NCI-H1417 treated with DMSO at 0.1 percent for 48 hours (cell line): ENCODE data around the gene PIK3C2B.

Experiments
- DNase-seq: peaks from one replicate; lab custom pipeline; 2025; lab: John Stamatoyannopoulos, UW

PIK3C2B gene

DNA sequence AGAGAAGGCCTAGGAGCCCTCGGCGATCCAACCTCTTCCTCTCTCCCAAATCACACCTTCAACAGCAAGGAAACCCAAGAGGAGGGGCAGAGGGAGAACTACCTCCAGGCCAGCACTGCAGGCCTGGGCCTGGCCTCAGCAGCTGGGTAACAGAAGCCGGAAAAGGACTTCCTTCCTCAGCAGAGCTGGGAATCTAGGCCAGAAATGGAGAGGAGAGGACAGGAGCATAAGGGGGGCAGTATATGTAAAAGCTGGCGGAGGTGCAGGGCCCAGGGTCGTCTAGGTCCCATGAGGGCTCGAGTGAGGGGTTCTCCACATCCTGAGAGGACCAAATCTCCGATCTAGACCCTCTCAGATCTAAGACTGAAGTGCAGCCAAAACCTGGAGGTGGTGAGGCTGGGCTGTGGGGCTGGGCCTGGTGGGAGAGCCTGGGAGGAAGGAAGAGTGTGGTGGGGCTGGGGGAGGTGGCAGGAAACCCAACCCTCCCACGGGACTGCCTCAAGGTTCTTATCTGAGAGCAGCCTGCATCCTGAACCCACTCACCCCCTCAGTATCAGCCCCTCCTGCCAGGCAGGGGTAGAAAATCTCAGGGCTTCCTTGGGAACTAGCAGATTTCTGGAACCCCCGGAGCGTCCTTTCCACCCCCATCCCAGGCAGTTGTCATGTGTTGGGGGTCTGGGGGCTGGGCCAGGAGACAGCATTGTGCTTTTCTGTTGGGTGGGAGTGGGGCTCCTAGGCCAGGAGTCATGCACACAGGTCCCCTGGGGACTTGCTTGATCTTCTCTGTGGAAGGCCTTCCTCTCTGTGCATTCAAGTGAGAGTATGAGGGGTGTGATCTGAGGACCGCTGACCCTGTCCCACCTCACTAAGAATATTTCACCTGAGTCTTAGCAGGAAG is 33.0 kb downstream of the PIK3C2B start:
- DNase-seq, result no peak

DNA sequence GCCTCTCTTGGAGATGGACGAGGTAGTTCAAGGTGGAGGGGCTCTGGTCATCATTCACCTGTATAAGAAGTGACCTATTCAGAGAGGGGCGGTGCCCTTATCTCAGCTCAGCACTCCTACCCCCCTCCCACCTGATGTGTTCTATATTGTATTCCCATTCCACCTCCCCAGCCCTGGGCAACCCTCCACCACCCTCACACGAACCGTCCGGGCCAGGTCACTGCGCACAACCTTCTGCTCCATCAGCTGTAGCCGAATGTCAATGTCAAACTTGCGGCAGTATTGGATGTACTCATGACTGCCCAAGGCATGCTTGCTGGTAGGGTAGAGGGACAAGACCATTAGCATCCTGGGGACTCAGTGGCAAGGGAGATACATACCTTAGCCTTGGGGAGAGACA is 34.3 kb downstream of the PIK3C2B start:
- no peak for DNase-seq

DNA sequence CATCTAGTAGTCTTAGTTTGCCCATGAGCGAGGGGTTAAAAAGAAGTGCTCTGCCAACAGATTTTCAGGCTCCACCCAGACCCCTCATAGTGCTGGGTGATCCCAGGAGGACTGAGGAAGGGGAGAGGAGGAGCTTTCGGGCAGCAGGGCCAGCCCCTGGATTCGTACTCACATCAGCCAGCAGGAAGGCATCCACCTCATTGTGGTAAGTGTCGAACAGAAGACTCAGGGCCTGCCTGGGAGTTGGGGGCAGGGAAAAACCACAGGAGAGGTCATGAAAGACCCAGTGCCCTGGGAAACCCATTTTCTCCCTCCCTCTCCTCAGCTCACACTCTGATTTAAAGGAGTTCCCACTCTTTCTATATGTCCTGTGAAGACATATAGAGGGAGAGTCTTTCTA is 34.9 kb downstream of the PIK3C2B start:
- DNase-seq, result no peak

DNA sequence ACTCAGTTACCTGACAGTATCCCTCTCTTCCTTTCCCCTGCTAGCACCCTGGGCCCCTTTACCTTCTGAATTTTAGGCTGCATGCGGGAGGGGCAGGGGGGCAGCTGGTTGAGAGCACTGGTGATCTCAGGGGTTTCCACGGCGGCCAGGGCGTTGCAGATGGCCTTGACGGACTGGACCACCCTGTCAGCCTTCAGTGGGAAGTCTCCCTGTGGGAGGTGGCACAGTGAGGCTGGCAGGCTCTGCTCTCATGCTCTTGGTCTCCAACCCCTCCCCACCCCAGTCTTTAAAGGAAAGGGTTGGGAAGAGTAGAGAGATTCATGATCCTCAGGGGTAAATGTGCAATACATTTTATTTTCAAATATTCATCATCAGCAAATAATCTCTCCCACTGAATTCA is 36.9 kb downstream of the PIK3C2B start:
- no peak for DNase-seq

DNA sequence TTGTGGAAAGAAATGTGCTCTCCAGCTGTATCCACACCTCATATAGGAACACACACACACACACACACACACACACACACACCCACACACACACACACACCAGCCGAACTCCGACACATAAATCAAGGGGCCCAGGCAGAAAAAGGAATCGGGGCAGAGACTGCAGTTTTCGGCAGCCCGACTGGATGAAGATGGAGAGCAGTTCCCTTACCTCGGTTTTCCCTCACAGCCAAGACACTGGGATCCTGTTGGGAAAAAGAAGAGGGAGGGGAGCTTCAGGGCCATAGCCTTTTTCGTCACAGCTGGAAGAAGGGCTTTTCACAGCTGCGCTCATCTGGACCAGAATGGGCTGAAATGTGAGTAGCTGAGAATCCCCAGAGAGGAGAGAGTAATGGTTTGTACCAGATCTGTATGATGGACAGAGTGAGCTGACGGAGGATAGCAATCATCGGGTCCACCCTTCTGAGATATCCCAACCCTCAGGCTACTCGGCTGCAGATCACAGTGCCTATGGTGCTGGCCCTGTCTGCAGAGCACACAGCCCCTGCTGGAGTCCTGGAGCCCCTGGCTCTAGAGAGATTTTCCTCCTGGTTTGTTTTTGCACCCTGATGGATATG is 37.7 kb downstream of the PIK3C2B start:
- no peak for DNase-seq

DNA sequence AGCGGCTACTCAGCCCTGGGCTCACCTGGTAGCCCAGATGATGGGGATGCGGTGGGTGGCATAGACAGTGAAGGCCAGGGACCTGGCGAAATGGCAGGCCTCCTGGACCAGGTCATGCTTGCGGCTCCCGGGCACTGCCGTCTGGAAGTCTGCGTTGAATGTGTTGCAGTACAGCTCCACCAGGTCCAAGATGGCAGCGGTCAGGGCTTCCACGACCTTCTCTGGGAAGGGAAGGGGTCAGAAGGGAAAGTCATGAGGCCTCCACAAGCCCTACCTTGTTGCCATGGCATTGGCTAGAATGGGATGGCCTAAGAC is 38.8 kb downstream of the PIK3C2B start:
- no peak for DNase-seq

DNA sequence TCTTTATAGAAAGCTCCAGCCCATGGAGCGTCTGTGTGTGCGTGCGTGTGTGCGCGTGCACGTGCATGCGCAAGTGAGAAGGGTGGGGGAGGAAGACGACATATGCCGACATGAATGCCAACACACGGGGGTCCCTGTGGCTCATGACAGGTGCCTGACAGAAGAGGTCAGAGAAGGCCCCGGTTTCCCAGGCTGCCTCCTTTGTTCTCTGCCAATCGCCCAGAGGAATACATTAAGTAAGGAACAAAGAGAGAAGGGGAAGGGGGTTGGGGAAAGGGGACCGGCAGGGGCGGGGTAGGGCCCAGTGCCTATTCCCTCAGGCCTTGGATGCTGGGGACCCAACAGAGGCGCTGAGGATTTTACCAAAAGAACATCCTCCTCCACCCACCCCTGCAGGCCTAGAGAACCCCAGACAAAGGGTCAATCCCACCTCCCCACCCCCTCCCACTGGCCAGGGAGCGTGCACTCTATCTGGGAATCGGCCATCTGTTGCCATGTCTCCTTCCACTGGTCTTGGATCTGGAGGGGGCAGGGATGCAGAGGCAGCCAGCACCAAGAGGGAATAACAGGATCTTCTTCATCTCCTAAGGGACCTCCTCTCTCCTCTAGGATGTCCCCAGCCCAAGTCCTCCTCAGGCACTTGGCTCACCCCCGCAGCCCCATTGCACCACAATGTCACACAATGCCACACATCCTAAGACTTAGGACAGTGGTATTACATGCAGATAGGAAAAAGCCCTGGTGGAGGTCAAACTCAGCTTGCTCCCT is 39.4 kb downstream of the PIK3C2B start:
- no peak for DNase-seq

DNA sequence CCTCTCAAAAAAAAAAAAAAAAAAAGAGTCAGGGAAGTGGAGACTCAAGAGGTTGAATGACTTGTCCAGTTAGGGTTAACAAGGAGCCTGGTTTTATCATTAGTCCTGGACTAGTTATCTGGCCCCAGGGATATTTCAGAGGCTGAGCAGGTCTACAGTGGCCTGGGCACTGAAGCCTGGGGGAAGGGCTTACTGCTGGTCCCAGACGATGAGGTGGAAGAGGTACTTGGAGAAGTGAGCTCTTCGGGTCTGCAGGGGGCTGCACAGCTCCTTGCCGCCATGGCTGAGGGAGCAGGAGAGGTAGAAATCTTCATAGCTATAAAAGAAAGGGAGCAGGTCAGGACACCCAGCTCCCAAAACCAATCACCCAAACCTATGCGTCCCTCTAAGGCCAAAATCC is 40.1 kb downstream of the PIK3C2B start:
- DNase-seq, result no peak

DNA sequence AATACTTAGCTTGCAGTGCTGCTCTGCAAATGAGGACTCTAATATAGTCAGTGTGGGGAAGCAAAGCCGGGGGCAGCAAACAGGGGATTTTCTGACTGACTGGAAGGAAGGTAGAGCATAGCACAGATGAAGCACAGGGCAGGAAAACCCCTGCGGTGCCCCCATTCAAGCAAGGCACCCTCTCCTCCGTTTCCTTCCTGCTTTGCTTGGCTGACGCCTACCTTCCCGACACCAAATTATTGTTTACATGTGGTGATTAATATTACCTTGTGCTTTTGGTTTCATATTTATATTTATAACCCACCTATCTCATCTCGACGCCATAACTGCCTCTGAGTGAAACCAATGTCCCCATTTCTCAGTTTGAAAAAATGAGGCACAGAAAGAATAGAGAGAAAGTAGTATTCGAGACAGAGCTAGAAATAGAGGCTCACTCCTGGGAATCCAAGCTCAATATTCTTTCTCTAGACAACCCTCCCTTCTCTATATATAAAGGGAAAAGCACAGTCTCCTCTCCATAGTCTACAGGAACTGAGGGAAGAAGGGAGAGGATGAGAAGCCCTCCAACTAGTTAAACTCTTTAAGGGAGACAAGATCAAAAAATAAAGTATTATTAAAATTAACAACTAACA is 41.3 kb downstream of the PIK3C2B start:
- peak; percentile 3 for DNase-seq

DNA sequence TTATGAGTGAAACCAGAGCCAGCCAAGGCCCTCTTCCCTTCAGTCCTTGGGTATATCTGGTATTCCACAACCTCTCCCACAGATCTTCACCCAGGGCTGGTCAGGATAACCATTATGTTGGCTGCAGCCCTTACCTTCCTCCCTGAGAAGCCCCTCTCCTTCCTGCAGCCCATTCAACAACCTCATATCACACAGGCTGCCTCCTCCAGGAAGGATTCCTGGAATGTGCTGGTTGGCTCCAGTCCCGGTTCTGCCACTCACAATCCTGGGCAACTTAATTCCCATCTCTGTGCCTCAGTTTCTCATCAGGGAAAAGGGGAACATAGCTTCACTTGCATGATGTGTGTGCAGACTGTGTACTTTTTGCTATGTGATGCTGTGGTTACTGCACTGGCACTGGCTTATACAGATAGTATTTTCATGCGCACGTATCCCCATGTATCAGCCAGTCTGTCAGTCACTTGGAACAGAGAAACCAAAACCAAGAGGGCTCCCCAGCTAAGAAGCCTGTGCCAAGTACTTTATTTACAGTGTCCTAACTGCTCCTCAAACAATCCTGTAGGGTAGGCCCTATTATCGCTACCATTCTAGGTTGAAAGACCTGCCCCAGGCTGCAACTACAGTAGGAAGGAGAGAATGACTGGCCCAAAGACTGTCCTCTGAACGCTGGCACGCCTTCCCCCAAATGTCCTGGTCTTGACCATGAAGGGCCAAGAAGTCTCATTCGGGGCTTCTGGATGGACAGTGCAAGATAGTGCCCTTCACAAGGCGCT is 43.1 kb downstream of the PIK3C2B start:
- DNase-seq, result no peak

DNA sequence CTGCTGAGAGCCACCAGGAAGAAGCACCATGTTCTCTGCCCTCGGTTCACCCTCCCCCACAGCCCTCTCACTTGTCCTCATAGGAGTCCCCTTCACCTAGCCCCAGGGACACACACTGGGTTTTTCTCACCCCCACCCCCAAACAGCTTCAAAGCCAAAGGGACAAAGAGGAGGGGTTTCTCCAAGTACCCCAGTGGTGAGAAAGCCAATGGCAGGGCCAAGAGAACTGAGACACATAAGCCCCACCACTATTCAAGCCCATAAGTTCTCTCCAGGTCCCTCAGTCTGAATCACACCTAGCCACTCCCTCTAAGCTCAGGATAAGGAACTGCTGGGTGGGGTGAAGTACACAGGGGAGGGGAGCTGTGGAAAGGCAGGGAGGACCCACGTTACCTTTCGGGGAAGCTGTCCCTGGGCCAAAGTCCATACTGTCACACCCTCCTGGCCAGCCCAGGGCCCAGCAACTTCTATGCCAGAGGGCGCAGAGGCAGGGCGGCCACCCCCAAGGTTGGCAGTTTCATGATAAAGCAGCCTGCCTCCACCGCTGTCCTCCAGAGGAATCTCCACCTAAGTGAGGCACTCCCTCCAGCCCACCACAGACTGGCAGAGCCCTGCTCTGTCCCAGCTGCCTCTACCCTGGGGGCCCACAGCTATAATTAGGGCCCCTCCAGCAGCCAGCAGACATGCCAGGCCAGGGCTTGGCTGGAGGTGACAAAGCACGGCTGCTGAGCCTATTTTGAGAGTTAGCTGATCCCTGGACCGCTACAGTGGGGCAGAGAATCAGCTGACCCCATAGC is 43.9 kb downstream of the PIK3C2B start:
- DNase-seq, result no peak

DNA sequence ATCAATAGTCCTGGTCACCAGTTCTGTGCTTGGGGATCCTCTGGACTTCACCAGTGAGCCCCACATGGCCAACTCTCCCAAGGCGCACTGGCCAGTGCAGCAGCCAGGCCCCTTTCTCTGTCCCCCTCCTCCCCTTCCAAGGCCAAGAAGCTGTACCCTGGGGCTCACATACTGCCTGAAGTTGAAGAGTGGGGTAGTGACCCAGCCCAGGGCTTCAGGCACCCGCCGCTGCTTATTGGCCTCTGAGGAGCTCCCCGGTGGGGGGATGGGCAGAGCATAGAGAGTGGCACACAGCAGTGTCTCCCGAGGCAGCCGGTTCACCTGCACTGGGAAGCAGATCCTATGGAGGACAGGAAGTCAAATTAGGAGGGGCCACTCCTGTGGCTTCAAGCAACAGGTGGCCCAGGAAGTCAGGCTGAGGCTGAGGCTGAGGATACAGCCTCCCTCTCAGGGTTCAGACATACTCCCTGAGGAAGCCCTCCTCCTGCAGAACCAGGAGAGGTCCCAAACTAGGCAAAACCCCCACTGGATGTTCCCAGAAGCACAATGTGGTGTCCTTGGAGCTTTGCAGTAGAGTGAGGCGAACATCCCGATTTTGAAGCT is 44.8 kb downstream of the PIK3C2B start:
- DNase-seq, result no peak

DNA sequence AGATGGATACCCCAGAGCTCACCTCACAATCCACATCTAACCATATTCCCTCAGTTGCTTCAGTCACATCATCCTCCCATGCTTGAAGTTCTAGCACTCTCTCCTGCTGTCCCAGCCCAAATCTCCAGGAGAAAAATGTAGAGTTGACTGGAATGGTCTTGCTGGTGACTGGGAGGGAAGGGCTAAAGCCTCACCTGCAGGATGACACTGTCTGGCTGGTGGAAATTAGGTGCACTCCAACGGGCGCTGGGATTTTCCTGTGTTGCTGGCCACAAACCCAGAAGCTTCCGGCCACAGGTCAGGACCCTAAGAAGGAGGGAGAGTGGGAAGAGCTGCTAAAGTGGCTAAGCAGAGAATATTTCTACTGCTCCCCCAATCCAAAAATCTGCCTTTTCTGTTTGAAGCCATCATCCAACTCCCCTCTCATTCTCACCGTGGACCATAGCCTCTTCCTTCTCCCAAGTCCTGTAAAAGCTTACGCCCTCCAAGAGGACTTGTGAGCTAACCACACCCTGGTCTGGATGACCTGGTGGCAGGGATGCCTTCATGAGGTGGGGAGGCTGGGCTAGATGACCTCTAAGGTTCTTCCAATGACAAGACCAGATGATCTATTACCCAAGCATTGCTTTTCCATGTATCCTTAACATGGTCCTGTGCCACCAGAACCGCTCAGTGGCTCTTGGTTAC is 45.5 kb downstream of the PIK3C2B start:
- DNase-seq, result no peak

DNA sequence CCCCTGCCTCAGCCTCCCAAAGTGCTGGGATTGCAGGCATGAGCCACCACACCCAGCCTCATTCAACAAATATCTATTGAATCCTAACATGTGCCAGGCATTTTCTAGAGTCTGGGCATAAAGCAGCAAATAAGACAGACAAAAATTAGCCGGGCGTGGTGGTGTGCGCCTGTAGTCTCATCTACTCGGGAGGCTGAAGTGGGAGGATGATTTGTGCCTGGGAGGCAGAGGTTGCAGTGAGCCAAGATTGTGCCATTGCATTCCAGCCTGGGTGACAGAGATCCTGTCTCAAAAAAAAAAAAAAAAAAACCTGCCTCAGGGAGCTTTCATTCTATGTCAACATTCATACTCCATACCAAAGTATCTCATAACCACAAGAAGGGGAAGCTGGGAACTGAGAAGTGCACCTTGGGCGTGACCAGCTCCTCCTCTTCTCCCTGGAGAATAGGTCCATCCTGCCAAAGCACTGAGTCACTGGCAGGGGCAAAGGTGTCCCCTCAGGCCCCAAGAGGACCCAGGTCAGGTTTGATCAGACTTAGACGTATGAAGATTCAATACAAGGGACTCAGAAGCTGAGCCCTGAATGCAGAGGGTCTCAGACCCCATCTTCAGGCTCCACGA is 46.2 kb downstream of the PIK3C2B start:
- no peak for DNase-seq

DNA sequence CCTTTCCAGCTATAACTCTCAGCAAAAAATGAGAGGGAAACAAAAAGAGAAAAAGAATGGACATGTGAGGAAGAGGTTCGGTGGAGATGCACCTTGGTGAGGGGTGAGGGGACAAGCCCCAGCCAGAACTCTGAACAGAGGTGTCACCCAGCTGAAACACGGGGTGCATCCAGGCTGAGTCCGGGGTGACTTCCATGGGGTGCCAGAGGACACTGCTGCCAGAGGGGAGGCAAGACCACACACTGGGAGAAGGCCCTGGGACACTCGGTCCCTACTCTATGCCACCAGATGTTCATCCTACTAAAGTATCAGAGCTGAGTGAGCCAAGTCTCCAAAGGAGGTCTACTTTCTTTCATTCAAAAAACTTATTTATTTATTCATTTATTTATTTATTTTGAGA is 46.9 kb downstream of the PIK3C2B start:
- DNase-seq, result no peak

DNA sequence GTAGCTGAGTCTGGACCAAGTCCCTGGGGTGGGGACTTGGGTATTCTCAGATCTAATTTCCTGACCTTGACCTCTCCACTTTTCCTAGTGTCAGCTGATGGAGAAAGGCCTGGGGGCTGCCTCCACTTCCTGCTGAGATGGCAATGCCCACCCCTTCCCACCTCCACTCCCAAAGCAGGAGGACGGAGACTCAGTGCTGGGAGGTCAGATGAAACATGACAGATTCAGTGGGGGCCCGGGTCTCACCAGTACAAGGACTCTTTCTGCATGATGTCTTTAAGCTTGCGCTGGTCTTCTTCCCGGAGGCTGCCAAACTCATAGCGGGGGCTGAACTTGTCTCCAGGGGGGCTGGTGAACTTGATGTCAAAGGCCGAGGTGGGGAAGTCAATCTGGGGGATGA is 47.4 kb downstream of the PIK3C2B start:
- DNase-seq, result no peak

DNA sequence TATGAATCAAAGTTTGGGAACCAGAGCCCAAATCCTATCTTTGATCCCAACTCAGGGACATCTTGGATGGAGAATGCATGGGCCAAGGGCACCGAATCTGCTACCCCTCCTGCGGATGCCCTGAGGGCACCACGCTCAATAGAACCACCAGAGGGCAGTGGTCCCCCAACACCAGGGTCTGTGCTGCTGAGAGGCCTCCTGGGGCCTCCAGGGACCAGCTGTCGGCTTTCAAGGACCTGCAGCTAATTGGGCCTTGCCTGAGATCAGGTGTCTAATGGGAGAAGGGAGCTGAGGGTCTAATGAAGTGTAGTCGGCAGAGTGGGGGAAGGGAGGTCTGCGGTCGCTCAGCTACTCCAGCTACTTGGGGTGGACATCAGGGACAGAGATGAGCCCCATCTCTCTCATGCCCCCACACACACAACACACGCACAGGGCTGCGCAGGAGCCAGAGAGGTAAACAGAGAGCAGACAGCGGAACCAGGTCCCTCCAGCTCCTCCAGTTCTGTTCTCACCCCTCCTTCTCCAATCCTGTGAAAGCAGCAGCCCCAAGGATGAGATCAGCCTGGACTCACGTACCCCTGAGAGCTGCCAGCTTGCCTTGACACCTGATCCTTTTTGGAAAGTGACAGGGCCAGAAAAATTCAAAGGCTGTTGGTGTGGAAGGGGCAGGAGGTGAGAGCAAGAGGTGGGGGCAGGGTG is 48.0 kb downstream of the PIK3C2B start:
- DNase-seq, result peak; percentile 95

DNA sequence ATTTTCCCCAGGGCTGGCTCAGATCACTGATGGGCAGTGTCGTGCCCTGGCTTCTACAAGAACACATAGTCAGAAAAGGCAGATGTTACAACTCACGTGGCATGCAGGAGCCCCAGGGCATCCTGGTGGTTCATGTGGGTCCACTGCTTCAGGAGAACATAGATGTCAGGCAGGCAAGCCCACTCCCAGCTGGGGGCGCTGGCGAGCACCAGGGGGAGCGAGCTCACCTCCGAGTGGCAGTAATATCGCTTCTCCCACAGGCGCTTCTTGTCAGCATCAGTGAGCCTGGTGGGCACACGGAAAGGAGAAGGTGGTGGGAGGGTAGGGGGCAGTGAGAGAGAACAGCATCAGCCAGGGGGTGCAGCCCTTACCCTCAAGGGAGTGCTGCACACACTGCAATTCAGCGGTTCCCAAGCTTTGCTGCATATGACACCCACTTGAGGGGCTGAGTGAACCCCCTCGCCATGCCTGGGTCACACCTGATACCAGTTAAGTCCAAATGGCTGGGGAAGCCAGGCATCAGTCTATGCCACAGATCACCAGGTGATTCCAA is 48.7 kb downstream of the PIK3C2B start:
- no peak for DNase-seq
